K562 (cell line): ENCODE results near the gene CT47B1.

Source experiments
- CTCF ChIP-seq, 3 experiments: IDR thresholded peaks in 2 of 3; conservative IDR thresholded peaks in 1 of 3; 2 replicates each; pipeline ENCODE4 v1.5.1; 2011 to 2012; ENCODE audit warnings: low read length in 3 of 3, mild to moderate bottlenecking in 3 of 3, control low read depth in 2 of 3, improper control_type of control experiment in 1 of 3, inconsistent platforms in 1 of 3, low read depth in 1 of 3, mixed read lengths in 1 of 3, moderate library complexity in 1 of 3; ENCODE audit not compliant: insufficient read depth in 2 of 3
- FOXK2 ChIP-seq, 2 experiments: fragments of 450-650 bp; IDR thresholded peaks in 1 of 2; conservative IDR thresholded peaks in 1 of 2; 2 replicates each; pipeline ENCODE4 v1.6.1; 2016; ENCODE audit warnings: low read depth in 2 of 2, mild to moderate bottlenecking in 1 of 2
- POLR2A ChIP-seq: fragments of 450-650 bp; conservative IDR thresholded peaks from 2 replicates; pipeline ENCODE4 v1.6.1; 2016
- PTBP1 ChIP-seq: fragments of 200-400 bp; formaldehyde crosslinking; IDR thresholded peaks from 2 replicates; pipeline ENCODE4 v1.6.1; 2017; ENCODE audit warnings: low read depth, low read length
- REST ChIP-seq, 2 experiments: fragments of 450-650 bp; formaldehyde crosslinking in 1 of 2; IDR thresholded peaks; 2 replicates each; pipeline versions ENCODE4 v1.4.0 to v1.6.1; 2014 to 2020; ENCODE audit warnings: mild to moderate bottlenecking in 2 of 2, borderline replicate concordance in 1 of 2, low read depth in 1 of 2
- TBL1XR1 ChIP-seq, 2 experiments: IDR thresholded peaks; 2 replicates each; pipeline ENCODE4 v1.6.1; 2012; ENCODE audit warnings: improper control_type of control experiment in 2 of 2, low read length in 2 of 2, mild to moderate bottlenecking in 1 of 2
- ZNF280A ChIP-seq: fragments of 450-650 bp; IDR thresholded peaks from 2 replicates; pipeline ENCODE4 v1.6.1; 2018; ENCODE audit warnings: mild to moderate bottlenecking, low read depth; ENCODE audit not compliant: partially characterized antibody

- TF ChIP-seq PTBP1 (no peak), POLR2A (no peak), TBL1XR1 (IDR thresholded peaks at IDR 0.05; ENCODE audit: low read length in 2 of 2) (no peak), ZNF280A (no peak), FOXK2 (conservative IDR thresholded peaks at IDR 0.05 in 1 of 2, IDR thresholded peaks at IDR 0.05 in 1 of 2; ENCODE audit: low read depth in 2 of 2) (no peak), CTCF (IDR thresholded peaks at IDR 0.05 in 2 of 3, conservative IDR thresholded peaks at IDR 0.05 in 1 of 3; ENCODE audit: insufficient read depth in 2 of 3, low read depth in 1 of 3, low read length in 3 of 3) (no peak), REST (IDR thresholded peaks at IDR 0.05; ENCODE audit: borderline replicate concordance) (no peak), REST (CRISPR knock-in tag; IDR thresholded peaks at IDR 0.05; ENCODE audit: low read depth) (no peak)
Observed at GRCh38 chrX:120824021-120824420, 51.6 kb downstream of the CT47B1 start.
